GM19193 (cell line): ENCODE results near the gene CTTN.

ENCODE experiments used
- POLR2A ChIP-seq: IDR thresholded peaks from 4 replicates; pipeline ENCODE4 v1.6.1; 2011; ENCODE audit not compliant: insufficient read depth, insufficient read length; ENCODE audit errors: extremely low read depth

The CTTN gene

GRCh38 chr11:70413151-70413550, 14.8 kb downstream of the CTTN start:
- TF ChIP-seq POLR2A, result no peak

- TF ChIP-seq POLR2A, result no peak
These were observed 16.2 kb downstream of the CTTN start for GRCh38 chr11:70414341-70415100.

- no peak for TF ChIP-seq POLR2A
These were observed 16.9 kb downstream of the CTTN start for GRCh38 chr11:70415191-70415590.

GRCh38 chr11:70415642-70416395, 17.5 kb downstream of the CTTN start:
- TF ChIP-seq POLR2A, result no peak

- no peak for TF ChIP-seq POLR2A
These were observed 18.6 kb downstream of the CTTN start for GRCh38 chr11:70416881-70417280.

- no peak for TF ChIP-seq POLR2A
These were observed 19.8 kb downstream of the CTTN start for GRCh38 chr11:70418130-70418529.

- no peak for TF ChIP-seq POLR2A
These were observed 21.1 kb downstream of the CTTN start for GRCh38 chr11:70419307-70420007.

GRCh38 chr11:70420008-70420464, 21.7 kb downstream of the CTTN start:
- TF ChIP-seq POLR2A, result no peak

- TF ChIP-seq POLR2A, result no peak
These were observed 22.2 kb downstream of the CTTN start for GRCh38 chr11:70420496-70420895.

- no peak for TF ChIP-seq POLR2A
These were observed 22.8 kb downstream of the CTTN start for GRCh38 chr11:70421123-70421522.

- no peak for TF ChIP-seq POLR2A
These were observed 24.6 kb downstream of the CTTN start for GRCh38 chr11:70422692-70423522.

- no peak for TF ChIP-seq POLR2A
These were observed 25.5 kb downstream of the CTTN start for GRCh38 chr11:70423523-70424505.

GRCh38 chr11:70424765-70425344, 26.5 kb downstream of the CTTN start:
- no peak for TF ChIP-seq POLR2A
